GM13976 (cell line): ENCODE data around the gene SCO1.
A peak's percentile ranks its signal among the peaks of the same experiment; 100 is the strongest.
"Not testable (repeated sequence)": the region's sequence is repeated elsewhere in the genome, so short reads cannot be mapped to it uniquely, and the experiment has no call there.

Experiments used
- DNase-seq: peaks from one replicate; pipeline ENCODE4 v3.0.0; 2012; ENCODE audit warnings: low spot score
- CTCF ChIP-seq: IDR thresholded peaks from 2 replicates; pipeline ENCODE4 v1.5.1; 2012; ENCODE audit warnings: borderline replicate concordance, mild to moderate bottlenecking; ENCODE audit not compliant: insufficient read depth; ENCODE audit errors: extremely low read depth, missing control alignments, control extremely low read depth
- in situ Hi-C: fragments of 300-500 bp; cut with MboI; formaldehyde crosslinking; loops from one replicate; pipeline ENCODE4 v1.12.0; 2022; ENCODE audit warnings: low sequenced_read_pairs, mixed read lengths, inconsistent platforms; ENCODE audit not compliant: unreplicated experiment

SCO1 gene

GRCh38 chr17:10705727-10706126 is 8.4 kb upstream of the SCO1 start:
- DNase-seq: no peak
- in situ Hi-C loops: no loop called here
- no peak for TF ChIP-seq CTCF

- no peak for TF ChIP-seq CTCF
- DNase-seq: no peak
Observed at GRCh38 chr17:10702574-10702973, 5.2 kb upstream of the SCO1 start.

GRCh38 chr17:10699856-10700255 is 2.5 kb upstream of the SCO1 start:
- no peak for TF ChIP-seq CTCF
- in situ Hi-C loops: no loop called here
- DNase-seq: no peak

More at GRCh38 chr17:10702574-10702973, 5.2 kb upstream of the SCO1 start:
- in situ Hi-C loops: no loop called here

- no peak for TF ChIP-seq CTCF
- no peak for DNase-seq
- in situ Hi-C loops: no loop called here
Observed at GRCh38 chr17:10698096-10698818, 924 bp upstream of the SCO1 start.

GRCh38 chr17:10695875-10696407 is 1.4 kb downstream of the SCO1 start:
- DNase-seq, in situ Hi-C loops: not testable (repeated sequence)

- no peak for TF ChIP-seq CTCF
- in situ Hi-C loops: no loop called here
- no peak for DNase-seq
Observed at GRCh38 chr17:10687499-10687898, 9.8 kb downstream of the SCO1 start.

- TF ChIP-seq CTCF: peak; percentile 18
- in situ Hi-C loops: no loop called here
- peak; percentile 42 for DNase-seq
Observed at GRCh38 chr17:10683853-10684252, 13.5 kb downstream of the SCO1 start.
